ENCODE measurements around the gene GDNF.
A peak's percentile ranks its signal among the peaks of the same experiment; 100 is the strongest.
"Not testable (repeated sequence)": the region's sequence is repeated elsewhere in the genome, so short reads cannot be mapped to it uniquely, and the experiment has no call there.

Gene GDNF

GRCh38 chr5:37816331-37816730 lies 23.5 kb downstream of the GDNF start:
- no peak for DNase-seq (ENCODE audit: low read depth)

DNA sequence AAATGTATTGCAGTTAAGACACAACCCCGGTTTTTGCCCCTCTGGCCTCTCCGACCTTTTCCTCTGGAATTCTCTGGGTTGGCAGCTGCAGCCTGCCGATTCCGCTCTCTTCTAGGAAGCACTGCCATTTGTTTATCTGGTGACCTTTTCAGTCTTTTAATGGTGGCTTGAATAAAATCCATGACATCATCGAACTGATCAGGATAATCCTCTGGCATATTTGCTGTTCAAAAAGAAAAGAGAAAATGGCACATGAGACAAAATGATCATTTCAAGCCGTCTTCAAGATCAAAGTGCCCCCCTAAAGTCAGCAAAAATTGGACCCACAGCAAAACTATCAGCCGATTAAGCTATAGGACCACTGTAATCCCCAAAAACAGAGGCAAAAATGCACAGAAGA lies 23.9 kb downstream of the GDNF start:
- no peak for DNase-seq (ENCODE audit: low read depth)

DNA sequence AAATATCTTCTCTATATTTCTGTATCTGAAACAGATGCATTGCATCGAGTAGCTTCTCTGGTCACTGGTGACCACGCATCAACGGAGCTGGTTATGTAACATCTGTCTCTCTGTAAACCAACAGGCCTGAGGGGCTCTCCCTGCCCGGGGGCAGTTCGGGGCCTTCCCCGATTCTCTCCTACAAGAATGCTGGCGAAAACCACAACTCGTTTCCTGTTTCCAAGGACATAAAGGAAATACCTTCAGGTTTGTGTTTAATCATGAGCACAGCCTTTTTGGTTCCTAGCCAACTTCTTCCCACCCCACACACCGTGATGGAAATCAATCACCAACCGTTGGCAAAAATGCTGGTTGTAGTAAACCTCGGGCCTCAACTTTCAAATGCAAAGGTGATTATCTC lies 25.1 kb downstream of the GDNF start:
- no peak for DNase-seq (ENCODE audit: low read depth)

GRCh38 chr5:37812365-37812764 lies 27.5 kb downstream of the GDNF start:
- DNase-seq (ENCODE audit: low read depth), result no peak

- DNase-seq (ENCODE audit: low read depth), result no peak
Observed at GRCh38 chr5:37811866-37812265, 28.0 kb downstream of the GDNF start.

DNA sequence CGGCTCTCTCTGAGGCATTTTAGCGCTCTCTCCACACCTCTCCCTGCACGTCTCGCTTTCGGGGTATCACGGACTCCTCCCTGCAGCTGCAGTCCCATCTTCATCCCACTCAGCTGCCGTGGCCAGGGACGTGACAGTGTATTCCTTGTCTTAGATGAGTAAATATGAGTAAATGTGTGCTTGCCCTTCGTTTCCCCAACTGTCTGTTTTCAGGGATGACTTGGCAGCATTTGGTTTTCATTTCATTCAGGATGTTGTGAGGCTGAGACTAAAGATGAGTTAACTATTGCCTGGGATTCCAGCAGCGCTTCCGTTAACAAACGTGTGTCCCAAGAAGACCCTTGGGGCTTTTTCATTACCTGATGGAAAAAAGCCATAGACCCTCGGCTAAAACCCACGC lies 29.5 kb downstream of the GDNF start:
- peak; percentile 98 for DNase-seq (ENCODE audit: low read depth)

DNA sequence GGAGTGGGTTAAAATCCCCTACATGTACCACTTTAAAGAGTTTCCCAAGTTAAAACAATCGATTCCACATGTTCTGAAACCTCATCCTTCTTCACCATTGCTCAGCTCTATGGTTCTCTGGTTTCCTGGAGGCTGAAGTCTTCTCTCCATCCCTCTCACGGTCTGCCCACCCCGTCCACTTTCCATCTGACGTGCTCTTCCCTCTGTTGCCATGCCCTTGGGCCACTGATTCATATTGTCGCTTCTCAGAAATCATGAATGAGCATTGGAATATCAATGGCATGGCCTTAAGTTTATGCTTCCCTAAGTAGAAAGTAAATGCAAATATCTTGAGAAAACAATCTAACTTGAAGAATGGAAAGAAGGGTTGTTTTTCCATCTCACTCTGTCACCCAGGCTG lies 30.9 kb downstream of the GDNF start:
- no peak for DNase-seq (ENCODE audit: low read depth)

- DNase-seq (ENCODE audit: low read depth), result no peak
Observed at GRCh38 chr5:37807621-37808301, 32.1 kb downstream of the GDNF start.

- no peak for DNase-seq (ENCODE audit: low read depth)
Observed at GRCh38 chr5:37807015-37807414, 32.8 kb downstream of the GDNF start.

GRCh38 chr5:37806476-37806875 lies 33.4 kb downstream of the GDNF start:
- no peak for DNase-seq (ENCODE audit: low read depth)

DNA sequence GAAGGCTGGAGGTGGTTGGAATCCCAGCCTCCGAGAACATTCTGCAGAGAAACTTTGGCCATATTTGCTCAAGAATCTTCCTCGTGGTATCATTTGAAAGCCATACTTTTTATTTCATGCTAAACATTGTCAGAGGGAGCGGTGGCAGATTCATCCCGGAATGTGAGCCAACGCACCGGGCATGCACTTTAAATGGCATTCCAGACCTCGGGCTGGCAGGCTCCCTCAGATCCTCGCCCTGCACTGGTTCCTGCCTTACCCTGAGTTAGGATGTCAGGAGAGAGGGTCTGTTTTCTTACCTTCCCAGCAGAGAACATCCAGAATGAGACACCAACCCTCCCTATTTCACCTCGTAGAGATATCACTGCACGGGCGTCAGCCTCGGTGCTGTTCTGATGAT lies 33.8 kb downstream of the GDNF start:
- no peak for DNase-seq (ENCODE audit: low read depth)

GRCh38 chr5:37804401-37804800 lies 35.4 kb downstream of the GDNF start:
- no peak for DNase-seq (ENCODE audit: low read depth)

GRCh38 chr5:37803487-37803886 lies 36.4 kb downstream of the GDNF start:
- DNase-seq (ENCODE audit: low read depth), result no peak

GRCh38 chr5:37801521-37801920 lies 38.3 kb downstream of the GDNF start:
- no peak for DNase-seq (ENCODE audit: low read depth)

GRCh38 chr5:37799865-37800421 lies 39.9 kb downstream of the GDNF start:
- no peak for DNase-seq (ENCODE audit: low read depth)

DNA sequence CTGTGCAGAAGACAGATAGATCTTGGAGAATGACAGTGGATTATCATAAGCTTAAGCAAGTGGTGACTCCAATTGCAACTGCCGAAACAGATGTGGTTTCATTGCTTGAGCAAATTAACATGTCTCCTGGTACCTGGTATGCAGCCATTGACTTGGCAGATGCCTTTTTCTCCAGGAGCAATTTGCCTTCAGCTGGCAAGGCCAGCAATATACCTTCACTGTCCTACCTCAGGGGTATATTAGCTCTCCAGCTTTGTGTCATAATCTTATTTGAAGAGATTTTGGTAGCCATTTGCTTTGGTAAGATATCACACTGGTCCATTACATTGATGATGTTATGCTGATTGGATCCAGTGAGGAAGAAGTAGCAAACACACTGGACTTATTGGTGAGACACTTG lies 43.4 kb downstream of the GDNF start:
- not testable (repeated sequence) for DNase-seq (ENCODE audit: low read depth)

- not testable (repeated sequence) for DNase-seq (ENCODE audit: low read depth)
Observed at GRCh38 chr5:37795292-37795691, 44.5 kb downstream of the GDNF start.

GRCh38 chr5:37792975-37793631 lies 46.7 kb downstream of the GDNF start:
- peak; percentile 94 for DNase-seq (ENCODE audit: low read depth)

DNA sequence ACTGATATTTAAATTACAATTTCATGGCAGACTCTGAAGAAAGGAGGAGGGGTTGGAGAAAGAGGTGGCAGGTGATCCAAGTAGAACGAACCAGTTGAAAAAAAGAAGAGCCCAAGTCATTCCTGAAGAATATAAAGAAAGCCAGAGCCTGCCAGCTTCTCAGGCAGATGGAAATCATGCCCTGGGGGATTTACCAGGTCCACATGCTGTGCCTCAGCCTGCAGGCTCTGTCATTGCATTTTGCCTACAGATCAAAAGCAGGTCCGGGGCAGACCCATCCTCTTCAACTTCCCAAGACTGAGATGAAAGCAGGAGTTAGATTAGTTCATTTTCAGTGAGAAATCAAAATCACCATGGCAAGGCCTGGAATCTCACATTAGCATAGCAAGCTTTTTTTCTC lies 48.5 kb downstream of the GDNF start:
- DNase-seq (ENCODE audit: low read depth), result no peak

DNA sequence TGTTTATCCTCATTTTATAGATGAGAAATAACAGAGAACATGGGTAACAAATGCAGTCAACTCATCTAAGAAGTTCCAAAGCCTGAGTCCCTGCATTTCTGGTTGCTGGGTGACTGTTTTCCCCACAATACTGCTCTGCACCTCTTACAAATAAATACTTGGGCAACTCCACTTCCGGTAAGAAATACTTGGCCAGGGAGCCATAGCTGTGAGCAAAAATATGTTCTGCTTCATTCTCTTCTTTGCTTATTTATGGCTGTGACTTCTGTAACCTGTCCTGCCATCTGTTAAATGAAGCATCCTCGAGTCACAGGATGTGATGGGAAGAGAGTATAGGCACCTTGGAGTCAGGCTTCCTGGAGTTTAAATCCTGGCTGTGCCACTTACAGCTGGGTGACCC lies 49.9 kb downstream of the GDNF start:
- no peak for DNase-seq (ENCODE audit: low read depth)

DNA sequence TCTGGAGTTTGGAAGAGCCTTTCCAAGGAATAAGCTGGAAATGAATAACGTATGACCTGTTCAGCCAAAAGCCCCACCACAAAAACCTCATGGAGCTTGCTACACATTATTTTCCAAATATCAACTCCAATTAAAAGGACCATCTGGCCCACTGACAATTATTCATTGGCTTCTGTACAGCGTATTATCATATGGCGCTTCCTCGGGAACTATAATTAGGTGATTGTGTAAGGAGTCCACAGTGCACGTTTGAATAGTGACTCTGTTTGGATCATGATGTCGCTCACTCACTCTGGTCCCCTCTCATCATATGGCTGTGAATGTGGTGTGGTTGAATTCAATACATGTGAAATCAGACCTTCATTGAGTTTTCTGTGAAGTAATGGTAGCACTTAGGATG lies 52.1 kb downstream of the GDNF start:
- no peak for DNase-seq (ENCODE audit: low read depth)

- peak; percentile 87 for DNase-seq (ENCODE audit: low read depth)
Observed at GRCh38 chr5:37786862-37787519, 52.9 kb downstream of the GDNF start.

- DNase-seq (ENCODE audit: low read depth), result no peak
Observed at GRCh38 chr5:37786416-37786815, 53.4 kb downstream of the GDNF start.
